Right atrium auricular region (tissue), 2 donors: ENCODE results near the gene OR2A12. TPM values are rescaled to one million over a fixed set of nuclear protein-coding genes. Genes with fewer than 3 reads are reported as not detected.

Experiments
- DNase-seq: peaks from one replicate; pipeline ENCODE4 v3.0.0-alpha.2; 2019; ENCODE audit warnings: low spot score
- H3K27ac ChIP-seq, 2 donors: fragments of 200-600 bp; sonication (generic); 1 replicate in 1 of 2; 2 replicates in 1 of 2; pipeline ENCODE4 v1.5.1; 2016 to 2019
- H3K27me3 ChIP-seq, 2 donors: fragments of 200-600 bp; sonication (generic); one replicate each; pipeline versions ENCODE4 v1.5.1 to v1.6.0; 2017 to 2019
- H3K36me3 ChIP-seq: fragments of 200-600 bp; sonication (generic); one replicate; pipeline ENCODE4 v1.5.1; 2016
- H3K4me1 ChIP-seq, 2 donors: fragments of 200-600 bp; sonication (generic); one replicate each; pipeline versions ENCODE4 v1.5.1 to v1.6.0; 2017 to 2019
- H3K4me3 ChIP-seq, 2 donors: fragments of 200-600 bp; sonication (generic); 1 replicate in 1 of 2; 2 replicates in 1 of 2; pipeline ENCODE4 v1.5.1; 2017 to 2019; ENCODE audit warnings: mild to moderate bottlenecking in 1 of 2, moderate library complexity in 1 of 2
- H3K9me3 ChIP-seq, 2 donors: fragments of 200-600 bp; sonication (generic); one replicate each; pipeline ENCODE4 v1.5.1; 2019
- total RNA-seq, 2 donors: library from RNA; depleted of rRNA; stranded (reverse); fragments of >200 nt; gene quantifications; one replicate each; pipeline ENCODE4 v1.1.0, GENCODE V29; 2016
- TF ChIP-seq, protein P1 (sequence below), 2 donors: fragments of 200-600 bp; sonication (generic); IDR thresholded peaks; one replicate each; pipeline ENCODE4 v1.5.1; 2019; ENCODE audit warnings: antibody characterized with exemption in 2 of 2

The OR2A12 gene
- total RNA-seq, 2 donors from 2014 or later: not detected

DNA sequence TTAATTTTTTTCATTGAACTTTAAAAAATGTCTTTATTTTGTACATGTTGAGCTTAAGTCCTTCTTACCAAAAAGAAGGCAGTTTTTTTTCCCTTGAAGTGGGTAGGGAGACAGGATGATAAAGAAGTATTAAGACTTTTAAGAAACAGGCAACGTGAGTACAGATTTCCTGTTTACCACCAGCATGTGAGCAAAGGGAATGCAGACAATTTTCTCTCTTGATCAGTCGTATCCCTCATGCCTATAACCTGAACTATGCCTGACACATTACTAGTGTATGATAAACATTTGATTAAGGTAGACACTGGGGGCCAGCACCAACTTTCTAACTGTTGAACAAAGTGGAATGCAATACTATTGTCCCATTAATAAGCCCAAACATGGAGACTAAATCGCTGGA, 14.5 kb downstream of the OR2A12 start:
- H3K4me1 ChIP-seq: no peaks in the 10 kb centered on the region
- H3K27me3 ChIP-seq: no peaks in the 10 kb centered on the region
- H3K36me3 ChIP-seq: no peaks in the 10 kb centered on the region
- TF ChIP-seq, protein P1, sequence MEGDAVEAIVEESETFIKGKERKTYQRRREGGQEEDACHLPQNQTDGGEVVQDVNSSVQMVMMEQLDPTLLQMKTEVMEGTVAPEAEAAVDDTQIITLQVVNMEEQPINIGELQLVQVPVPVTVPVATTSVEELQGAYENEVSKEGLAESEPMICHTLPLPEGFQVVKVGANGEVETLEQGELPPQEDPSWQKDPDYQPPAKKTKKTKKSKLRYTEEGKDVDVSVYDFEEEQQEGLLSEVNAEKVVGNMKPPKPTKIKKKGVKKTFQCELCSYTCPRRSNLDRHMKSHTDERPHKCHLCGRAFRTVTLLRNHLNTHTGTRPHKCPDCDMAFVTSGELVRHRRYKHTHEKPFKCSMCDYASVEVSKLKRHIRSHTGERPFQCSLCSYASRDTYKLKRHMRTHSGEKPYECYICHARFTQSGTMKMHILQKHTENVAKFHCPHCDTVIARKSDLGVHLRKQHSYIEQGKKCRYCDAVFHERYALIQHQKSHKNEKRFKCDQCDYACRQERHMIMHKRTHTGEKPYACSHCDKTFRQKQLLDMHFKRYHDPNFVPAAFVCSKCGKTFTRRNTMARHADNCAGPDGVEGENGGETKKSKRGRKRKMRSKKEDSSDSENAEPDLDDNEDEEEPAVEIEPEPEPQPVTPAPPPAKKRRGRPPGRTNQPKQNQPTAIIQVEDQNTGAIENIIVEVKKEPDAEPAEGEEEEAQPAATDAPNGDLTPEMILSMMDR (IDR thresholded peaks at IDR 0.05): no peak
- H3K9me3 ChIP-seq: no peaks in the 10 kb centered on the region
- no peak for DNase-seq
- H3K4me3 ChIP-seq: no peak overlapping the region
- H3K27ac ChIP-seq: no peak overlapping the region

DNA sequence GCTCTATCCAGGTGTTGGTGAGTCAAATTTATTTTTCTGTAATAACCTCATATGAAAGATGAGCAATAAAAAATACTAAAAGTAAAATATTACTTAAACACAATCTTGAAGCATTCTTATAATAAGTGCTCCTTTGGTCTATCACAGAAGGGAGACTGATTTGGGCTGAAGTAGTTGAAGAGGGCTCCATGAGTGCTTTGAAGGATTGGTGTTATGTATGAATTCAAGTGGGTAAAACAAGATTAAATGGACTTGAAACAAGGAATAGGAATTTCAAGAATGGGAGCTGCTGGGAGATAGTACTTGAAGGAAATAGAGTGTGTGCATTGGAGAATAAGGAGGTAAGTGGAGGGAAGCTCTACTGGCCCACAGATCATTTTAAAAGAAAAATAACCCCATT, 16.0 kb downstream of the OR2A12 start:
- no peaks in the 10 kb centered on the region for H3K9me3 ChIP-seq
- H3K27ac ChIP-seq: no peak overlapping the region
- TF ChIP-seq, protein P1 (IDR thresholded peaks at IDR 0.05): no peak
- no peaks in the 10 kb centered on the region for H3K27me3 ChIP-seq
- H3K4me3 ChIP-seq: no peak overlapping the region
- H3K36me3 ChIP-seq: no peaks in the 10 kb centered on the region
- DNase-seq: no peak
- H3K4me1 ChIP-seq: no peaks in the 10 kb centered on the region

DNA sequence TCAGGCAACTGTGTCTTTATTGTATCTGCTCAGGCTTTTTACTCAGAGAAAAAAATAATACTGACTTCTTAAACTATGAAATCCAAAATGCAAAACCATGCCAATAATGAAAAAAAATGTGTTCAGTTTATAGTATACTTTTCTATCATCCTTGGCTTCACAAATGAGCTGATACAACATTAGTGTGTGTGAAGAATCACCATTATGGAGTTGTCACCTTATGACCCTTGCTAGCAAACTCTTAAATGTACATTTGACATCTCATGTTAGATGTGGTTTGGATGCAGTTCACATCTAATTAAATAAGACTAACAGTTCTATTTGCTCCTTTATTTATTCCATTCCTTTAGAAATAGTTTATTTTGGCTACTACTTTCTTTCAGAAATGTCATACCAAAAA, 19.1 kb downstream of the OR2A12 start:
- no peaks in the 10 kb centered on the region for H3K36me3 ChIP-seq
- no peaks in the 10 kb centered on the region for H3K9me3 ChIP-seq
- no peak overlapping the region for H3K27ac ChIP-seq
- H3K4me1 ChIP-seq: no peaks in the 10 kb centered on the region
- TF ChIP-seq, protein P1 (IDR thresholded peaks at IDR 0.05): no peak
- H3K4me3 ChIP-seq: no peak overlapping the region
- no peak for DNase-seq
- H3K27me3 ChIP-seq: no peaks in the 10 kb centered on the region

DNA sequence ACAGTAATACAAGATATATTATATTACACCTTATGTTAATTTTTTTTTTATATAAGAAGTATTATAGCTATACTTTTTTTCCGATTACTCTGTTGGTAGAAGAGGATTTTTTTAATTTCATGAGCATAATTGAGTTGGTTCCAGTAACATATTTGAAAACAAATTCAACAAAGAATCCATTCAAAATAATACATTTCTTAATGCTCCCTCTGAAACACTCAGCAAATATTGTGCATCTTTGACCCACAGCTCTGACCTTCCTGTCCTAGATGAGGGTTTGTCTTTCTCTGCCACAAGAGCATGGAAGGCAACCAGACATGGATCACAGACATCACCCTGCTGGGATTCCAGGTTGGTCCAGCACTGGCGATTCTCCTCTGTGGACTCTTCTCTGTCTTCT, 23.2 kb downstream of the OR2A12 start, which contains the start of gene OR2A2:
Gene OR2A2 (plus strand): TSS at position 301 of the 400 bp plus-strand sequence. CDS start 0 bp downstream, at position 301.
- H3K4me3 ChIP-seq: no peak within 1 kb of the TSS
- DNase-seq: no peak
- TF ChIP-seq, protein P1 (IDR thresholded peaks at IDR 0.05): no peak
- no peaks in the 10 kb centered on the region for H3K4me1 ChIP-seq
- H3K27ac ChIP-seq: no peak within 1 kb of the TSS
- H3K9me3 ChIP-seq: no peaks in the 10 kb centered on the region
- H3K27me3 ChIP-seq: no peaks in the 10 kb centered on the region
- no peaks in the 10 kb centered on the region for H3K36me3 ChIP-seq

DNA sequence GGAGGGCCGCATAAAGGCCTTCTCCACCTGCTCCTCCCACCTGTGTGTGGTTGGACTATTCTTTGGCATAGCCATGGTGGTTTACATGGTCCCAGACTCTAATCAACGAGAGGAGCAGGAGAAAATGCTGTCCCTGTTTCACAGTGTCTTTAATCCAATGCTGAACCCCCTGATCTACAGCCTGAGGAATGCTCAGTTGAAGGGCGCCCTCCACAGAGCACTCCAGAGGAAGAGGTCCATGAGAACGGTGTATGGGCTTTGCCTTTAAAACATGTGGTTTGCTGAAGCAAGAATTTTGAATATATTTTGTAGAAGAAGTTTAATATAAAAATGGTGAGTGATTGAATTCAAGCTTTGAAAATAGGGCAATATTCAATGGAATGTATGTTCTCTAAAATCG, 24.2 kb downstream of the OR2A12 start:
- no peaks in the 10 kb centered on the region for H3K9me3 ChIP-seq
- H3K27ac ChIP-seq: no peak overlapping the region
- TF ChIP-seq, protein P1 (IDR thresholded peaks at IDR 0.05): no peak
- no peaks in the 10 kb centered on the region for H3K36me3 ChIP-seq
- H3K4me3 ChIP-seq: no peak overlapping the region
- DNase-seq: no peak
- H3K4me1 ChIP-seq: no peaks in the 10 kb centered on the region
- no peaks in the 10 kb centered on the region for H3K27me3 ChIP-seq

DNA sequence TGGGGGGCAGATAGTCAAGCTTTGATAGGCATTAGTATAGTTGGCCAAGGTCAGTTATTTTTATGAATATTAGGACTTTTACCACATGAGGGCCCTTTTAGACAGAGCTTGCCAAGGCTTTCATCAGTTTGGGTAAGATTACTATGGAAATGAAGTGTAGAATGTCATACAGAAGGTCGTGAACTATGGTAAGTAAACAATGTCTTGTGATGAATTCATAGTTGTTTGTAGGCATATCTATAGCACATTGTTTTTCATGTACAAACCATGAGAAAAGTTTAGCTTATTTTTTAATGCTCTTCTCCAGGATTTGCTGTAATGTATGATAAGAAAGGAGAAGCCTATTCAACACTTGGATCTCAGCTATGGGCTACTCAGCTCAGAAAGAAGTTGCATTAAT, 27.6 kb downstream of the OR2A12 start:
- Histone ChIP-seq H3K4me1 (no peaks in the 10 kb centered on the region), H3K9me3 (no peaks in the 10 kb centered on the region), H3K27me3 (no peaks in the 10 kb centered on the region), H3K4me3 (no peak overlapping the region), H3K27ac (no peak overlapping the region), H3K36me3 (no peaks in the 10 kb centered on the region)
- TF ChIP-seq, protein P1 (IDR thresholded peaks at IDR 0.05): no peak
- DNase-seq: no peak
